ENCODE results near the gene PCDH15.

Gene PCDH15

DNA sequence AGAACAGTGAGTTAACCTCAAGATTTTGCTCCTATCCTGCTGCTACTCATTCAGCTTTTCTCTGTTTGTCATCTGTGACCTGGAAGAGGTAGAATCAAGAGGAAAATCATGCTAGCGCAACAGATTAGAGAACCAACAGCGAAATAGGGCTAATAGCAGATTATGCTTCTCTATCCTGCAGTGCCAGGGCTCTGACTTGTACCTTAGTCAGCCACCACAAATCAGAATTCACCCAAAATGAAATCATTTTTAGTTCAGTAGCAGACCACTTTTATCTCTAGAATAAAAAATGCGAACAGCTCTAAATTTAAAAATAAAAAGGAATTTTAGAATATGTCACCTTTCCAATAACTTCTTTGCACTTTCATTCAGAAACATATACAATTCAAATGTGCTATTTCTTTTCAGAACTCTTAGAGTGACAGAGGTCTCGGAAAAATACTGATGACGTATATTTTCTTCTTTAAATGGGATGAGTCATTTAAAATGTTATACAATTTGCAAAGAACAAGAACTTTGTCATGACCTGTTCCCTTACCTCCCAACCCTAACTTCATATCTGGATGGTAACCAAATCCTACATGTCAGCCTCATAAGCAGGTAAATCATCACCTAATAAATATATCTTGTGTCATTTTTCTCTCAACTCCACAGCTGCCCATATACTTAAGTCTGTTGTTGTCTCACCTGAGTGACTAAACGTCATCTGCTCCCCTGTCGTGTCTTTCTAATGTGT is 896.4 kb downstream of the PCDH15 start:
- no peak for DNase-seq (ENCODE audit: low spot score)
- TF ChIP-seq, protein P1, sequence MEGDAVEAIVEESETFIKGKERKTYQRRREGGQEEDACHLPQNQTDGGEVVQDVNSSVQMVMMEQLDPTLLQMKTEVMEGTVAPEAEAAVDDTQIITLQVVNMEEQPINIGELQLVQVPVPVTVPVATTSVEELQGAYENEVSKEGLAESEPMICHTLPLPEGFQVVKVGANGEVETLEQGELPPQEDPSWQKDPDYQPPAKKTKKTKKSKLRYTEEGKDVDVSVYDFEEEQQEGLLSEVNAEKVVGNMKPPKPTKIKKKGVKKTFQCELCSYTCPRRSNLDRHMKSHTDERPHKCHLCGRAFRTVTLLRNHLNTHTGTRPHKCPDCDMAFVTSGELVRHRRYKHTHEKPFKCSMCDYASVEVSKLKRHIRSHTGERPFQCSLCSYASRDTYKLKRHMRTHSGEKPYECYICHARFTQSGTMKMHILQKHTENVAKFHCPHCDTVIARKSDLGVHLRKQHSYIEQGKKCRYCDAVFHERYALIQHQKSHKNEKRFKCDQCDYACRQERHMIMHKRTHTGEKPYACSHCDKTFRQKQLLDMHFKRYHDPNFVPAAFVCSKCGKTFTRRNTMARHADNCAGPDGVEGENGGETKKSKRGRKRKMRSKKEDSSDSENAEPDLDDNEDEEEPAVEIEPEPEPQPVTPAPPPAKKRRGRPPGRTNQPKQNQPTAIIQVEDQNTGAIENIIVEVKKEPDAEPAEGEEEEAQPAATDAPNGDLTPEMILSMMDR (IDR thresholded peaks at IDR 0.05; ENCODE audit: borderline replicate concordance, control extremely low read depth, extremely low read depth, insufficient read depth, missing control alignments): no peak

DNA sequence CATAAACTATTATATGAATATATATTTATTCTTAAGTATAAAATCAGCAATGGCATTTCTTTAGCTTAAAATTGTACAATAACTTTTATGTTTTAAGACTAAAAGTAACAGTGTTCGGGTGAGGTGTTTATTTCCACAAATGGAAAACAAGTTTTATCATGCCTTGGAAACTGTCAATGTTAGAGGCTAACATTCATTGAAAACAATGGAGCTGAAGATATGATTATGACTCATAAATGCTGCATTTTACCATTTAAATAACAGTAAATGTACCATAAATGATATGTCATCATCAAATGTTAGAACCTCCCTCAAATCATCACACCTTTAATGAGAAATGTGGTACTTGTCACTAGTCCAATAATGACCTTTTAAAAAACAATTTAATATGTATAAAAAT is 897.3 kb downstream of the PCDH15 start:
- no peak for DNase-seq (ENCODE audit: low spot score)
- TF ChIP-seq, protein P1 (IDR thresholded peaks at IDR 0.05; ENCODE audit: borderline replicate concordance, control extremely low read depth, extremely low read depth, insufficient read depth, missing control alignments): no peak
- in situ Hi-C loops (cut with MboI; ENCODE audit: low sequenced_read_pairs, unreplicated experiment): no loop called here

More for the DNA sequence above, 896.4 kb downstream of the PCDH15 start:
- in situ Hi-C loops (cut with MboI; ENCODE audit: low sequenced_read_pairs, unreplicated experiment): no loop called here

DNA sequence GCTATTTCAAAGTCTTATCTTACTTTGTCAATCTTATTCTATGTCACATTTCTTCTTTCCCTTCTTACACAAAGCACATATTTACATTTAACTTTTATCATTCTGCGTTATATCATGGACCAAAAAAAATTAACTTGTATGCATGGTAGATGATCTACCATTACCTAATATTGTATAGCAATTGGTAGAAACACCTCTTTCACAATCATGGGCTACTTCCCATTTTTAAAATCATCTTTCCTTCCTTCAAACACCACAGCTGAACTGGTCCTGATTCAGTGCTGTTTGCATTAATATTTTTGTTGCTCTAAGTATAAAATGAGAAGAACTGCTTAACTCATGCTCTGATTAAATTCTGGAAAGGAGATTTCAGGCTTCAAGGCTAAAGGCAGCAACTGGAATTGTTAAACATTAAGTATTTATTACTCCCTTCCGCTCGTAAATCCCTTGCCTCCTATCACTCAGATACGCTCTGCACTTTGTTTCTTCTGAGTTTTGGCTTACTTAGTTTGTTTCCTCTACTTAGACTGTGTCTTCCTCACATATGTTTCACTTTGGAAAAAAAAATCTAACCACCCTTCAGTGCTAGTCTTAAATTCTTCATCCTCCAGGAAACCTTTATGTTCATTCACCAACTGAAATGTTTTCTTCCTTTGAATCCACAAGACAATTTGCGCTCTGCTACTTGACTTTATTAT is 901.4 kb downstream of the PCDH15 start:
- DNase-seq (ENCODE audit: low spot score): no peak
- in situ Hi-C loops (cut with MboI; ENCODE audit: low sequenced_read_pairs, unreplicated experiment): no loop called here
- TF ChIP-seq, protein P1 (IDR thresholded peaks at IDR 0.05; ENCODE audit: borderline replicate concordance, control extremely low read depth, extremely low read depth, insufficient read depth, missing control alignments): no peak

DNA sequence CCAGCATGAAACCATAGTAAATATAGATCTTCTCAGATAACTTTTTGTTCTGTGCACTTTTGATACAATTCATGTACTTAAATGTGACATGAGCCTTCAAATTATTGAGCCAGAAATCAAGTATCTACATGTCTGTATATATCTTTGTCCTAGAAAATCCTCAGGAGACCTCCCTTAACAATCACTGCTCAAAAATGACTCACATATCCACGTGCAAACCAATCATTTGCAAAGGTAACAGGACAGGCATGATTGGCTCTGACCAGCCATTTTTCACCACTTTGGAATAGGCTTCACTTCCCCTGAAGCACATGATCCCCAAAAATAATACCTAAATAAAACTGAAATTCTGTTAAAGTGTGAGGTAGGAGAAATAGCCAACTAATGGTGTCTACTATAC is 902.5 kb downstream of the PCDH15 start:
- no peak for DNase-seq (ENCODE audit: low spot score)
- in situ Hi-C loops (cut with MboI; ENCODE audit: low sequenced_read_pairs, unreplicated experiment): no loop called here
- TF ChIP-seq, protein P1 (IDR thresholded peaks at IDR 0.05; ENCODE audit: borderline replicate concordance, control extremely low read depth, extremely low read depth, insufficient read depth, missing control alignments): no peak

DNA sequence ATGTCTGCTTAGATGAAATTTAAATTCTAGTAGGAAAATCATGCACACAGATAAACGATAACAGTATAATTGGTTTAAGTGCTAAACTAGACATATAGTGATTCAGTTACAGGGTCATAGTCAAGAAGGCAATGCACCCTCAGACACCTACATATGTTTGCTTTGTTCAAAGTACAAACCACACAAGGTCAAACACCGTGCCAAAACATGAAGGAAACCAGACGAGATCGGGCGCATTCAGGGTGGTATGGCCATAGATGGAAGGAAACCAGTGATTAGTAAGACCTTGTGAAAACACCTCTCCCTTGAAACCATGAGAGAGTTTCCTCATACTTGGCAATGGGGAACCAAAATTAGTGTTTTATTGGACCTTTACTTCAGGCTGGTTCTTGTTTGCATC is 906.9 kb downstream of the PCDH15 start:
- no peak for DNase-seq (ENCODE audit: low spot score)
- TF ChIP-seq, protein P1 (IDR thresholded peaks at IDR 0.05; ENCODE audit: borderline replicate concordance, control extremely low read depth, extremely low read depth, insufficient read depth, missing control alignments): no peak
- in situ Hi-C loops (cut with MboI; ENCODE audit: low sequenced_read_pairs, unreplicated experiment): no loop called here

DNA sequence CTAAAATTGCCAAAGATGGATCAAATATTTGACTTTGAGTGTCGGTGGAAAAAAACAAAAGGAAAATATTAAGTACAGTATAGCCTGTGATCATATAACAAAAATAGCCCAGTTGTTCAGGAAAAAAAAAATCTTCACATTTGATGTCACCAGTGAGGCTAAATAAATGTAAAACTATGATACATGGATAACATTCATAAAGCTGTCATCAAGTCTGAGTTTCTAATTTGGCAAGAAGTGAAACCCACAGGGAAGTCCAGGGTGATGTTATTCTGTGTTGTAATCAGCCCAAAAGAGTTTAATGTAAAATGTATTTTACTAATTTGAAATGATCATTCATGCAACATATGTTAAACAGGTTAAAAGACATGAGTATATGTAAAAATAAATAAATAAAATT is 908.0 kb downstream of the PCDH15 start:
- in situ Hi-C loops (cut with MboI; ENCODE audit: low sequenced_read_pairs, unreplicated experiment): no loop called here
- no peak for DNase-seq (ENCODE audit: low spot score)
- TF ChIP-seq, protein P1 (IDR thresholded peaks at IDR 0.05; ENCODE audit: borderline replicate concordance, control extremely low read depth, extremely low read depth, insufficient read depth, missing control alignments): no peak
